Skeletal muscle tissue (tissue), 4 donors: Measurements from ENCODE around the gene CD93. TPM values are rescaled to one million over a fixed set of nuclear protein-coding genes. Genes with fewer than 3 reads are reported as not detected.

Experiments
- H3K27ac ChIP-seq: one replicate; pipeline ENCODE4 v1.7.0; 2013; ENCODE audit warnings: mild to moderate bottlenecking, low read depth, low read length, inconsistent platforms
- H3K27me3 ChIP-seq, 3 donors: one replicate each; pipeline ENCODE4 v1.7.0; 2013; ENCODE audit warnings: low read length in 3 of 3; ENCODE audit not compliant: control insufficient read depth in 3 of 3, insufficient read depth in 3 of 3
- H3K36me3 ChIP-seq, 3 donors: one replicate each; pipeline ENCODE4 v1.7.0; 2013; ENCODE audit warnings: low read length in 3 of 3; ENCODE audit not compliant: control insufficient read depth in 3 of 3, insufficient read depth in 3 of 3
- H3K4me1 ChIP-seq, 3 donors: one replicate each; pipeline ENCODE4 v1.7.0; 2013; ENCODE audit warnings: low read length in 3 of 3, mild to moderate bottlenecking in 3 of 3; ENCODE audit not compliant: control insufficient read depth in 3 of 3, insufficient read depth in 3 of 3
- H3K4me3 ChIP-seq, 3 donors: one replicate each; pipeline ENCODE4 v1.7.0; 2013; ENCODE audit warnings: low read length in 3 of 3
- H3K9ac ChIP-seq, 3 donors: one replicate each; pipeline ENCODE4 v1.7.0; 2013; ENCODE audit warnings: low read length in 3 of 3, mild to moderate bottlenecking in 3 of 3, moderate library complexity in 2 of 3, low read depth in 1 of 3
- H3K9me3 ChIP-seq, 3 donors: one replicate each; pipeline ENCODE4 v1.7.0; 2013; ENCODE audit warnings: low read length in 3 of 3; ENCODE audit not compliant: control insufficient read depth in 3 of 3
- total RNA-seq: library from RNA; depleted of rRNA; stranded (reverse); fragments of >200 nt; gene quantifications from one replicate; pipeline ENCODE4 v1.2.3, GENCODE V29; 2014
- donor health status: Osteomylitis.

CD93 gene
- total RNA-seq, 1 donor from 2014 or later, result 76.7 TPM

DNA sequence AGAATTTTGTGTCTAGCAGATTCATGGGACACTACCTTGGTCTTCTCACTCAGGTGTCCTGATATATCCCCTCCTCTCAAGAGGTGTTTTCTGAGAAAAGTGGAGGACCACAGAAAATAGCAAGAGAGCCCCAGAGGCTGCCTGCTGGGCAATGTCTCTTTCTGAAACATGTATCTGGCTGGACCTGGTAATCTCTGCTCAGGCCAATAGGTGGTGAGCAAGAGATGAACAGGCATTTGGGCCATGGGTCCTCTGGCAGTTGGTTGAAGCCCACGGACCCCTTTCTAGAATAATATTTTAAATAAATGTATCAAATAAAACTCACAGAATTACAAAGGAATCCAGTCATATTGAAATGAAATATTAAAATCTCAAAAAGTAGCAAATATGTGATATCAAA is 27.9 kb downstream of the CD93 start:
- no peaks in the 10 kb centered on the region for H3K27me3 ChIP-seq
- H3K36me3 ChIP-seq, result no peaks in the 10 kb centered on the region
- no peak overlapping the region for H3K4me3 ChIP-seq
- no peaks in the 10 kb centered on the region for H3K9me3 ChIP-seq
- H3K4me1 ChIP-seq, result peaks cover 21 to 32% (median 27%) of the 10 kb centered on the region in 3 donors
- H3K9ac ChIP-seq, result no peak overlapping the region
- no peak overlapping the region for H3K27ac ChIP-seq

- Histone ChIP-seq H3K27me3 (no peaks in the 10 kb centered on the region), H3K9ac (no peak overlapping the region), H3K27ac (no peak overlapping the region), H3K4me1 (peaks cover 30 to 44% (median 31%) of the 10 kb centered on the region in 3 donors), H3K36me3 (peaks cover 0 to 2% (median 0%) of the 10 kb centered on the region in 3 donors), H3K4me3 (no peak overlapping the region), H3K9me3 (no peaks in the 10 kb centered on the region)
These were observed 33.2 kb downstream of the CD93 start for GRCh38 chr20:23052904-23053303.

- H3K27me3 ChIP-seq, result no peaks in the 10 kb centered on the region
- H3K9ac ChIP-seq, result peak overlapping the region; percentile 91 to 99 (median 98)
- H3K4me3 ChIP-seq, result peak overlapping the region; percentile 77 to 93 (median 86)
- peaks cover 48 to 62% (median 50%) of the 10 kb centered on the region in 3 donors for H3K4me1 ChIP-seq
- H3K36me3 ChIP-seq, result peaks cover 0 to 4% (median 0%) of the 10 kb centered on the region in 3 donors
- H3K27ac ChIP-seq, result peak overlapping the region; percentile 94
- H3K9me3 ChIP-seq, result no peaks in the 10 kb centered on the region
These were observed 35.1 kb downstream of the CD93 start for GRCh38 chr20:23050847-23051627.

GRCh38 chr20:23050076-23050838 is 35.9 kb downstream of the CD93 start:
- Histone ChIP-seq H3K9ac (peak overlapping the region; percentile 91 to 99 (median 98)), H3K9me3 (no peaks in the 10 kb centered on the region), H3K27ac (peak overlapping the region; percentile 94), H3K4me1 (peaks cover 49 to 65% (median 57%) of the 10 kb centered on the region in 3 donors), H3K4me3 (peak overlapping the region; percentile 77 to 93 (median 86)), H3K27me3 (no peaks in the 10 kb centered on the region), H3K36me3 (peaks cover 0 to 4% (median 0%) of the 10 kb centered on the region in 3 donors)

DNA sequence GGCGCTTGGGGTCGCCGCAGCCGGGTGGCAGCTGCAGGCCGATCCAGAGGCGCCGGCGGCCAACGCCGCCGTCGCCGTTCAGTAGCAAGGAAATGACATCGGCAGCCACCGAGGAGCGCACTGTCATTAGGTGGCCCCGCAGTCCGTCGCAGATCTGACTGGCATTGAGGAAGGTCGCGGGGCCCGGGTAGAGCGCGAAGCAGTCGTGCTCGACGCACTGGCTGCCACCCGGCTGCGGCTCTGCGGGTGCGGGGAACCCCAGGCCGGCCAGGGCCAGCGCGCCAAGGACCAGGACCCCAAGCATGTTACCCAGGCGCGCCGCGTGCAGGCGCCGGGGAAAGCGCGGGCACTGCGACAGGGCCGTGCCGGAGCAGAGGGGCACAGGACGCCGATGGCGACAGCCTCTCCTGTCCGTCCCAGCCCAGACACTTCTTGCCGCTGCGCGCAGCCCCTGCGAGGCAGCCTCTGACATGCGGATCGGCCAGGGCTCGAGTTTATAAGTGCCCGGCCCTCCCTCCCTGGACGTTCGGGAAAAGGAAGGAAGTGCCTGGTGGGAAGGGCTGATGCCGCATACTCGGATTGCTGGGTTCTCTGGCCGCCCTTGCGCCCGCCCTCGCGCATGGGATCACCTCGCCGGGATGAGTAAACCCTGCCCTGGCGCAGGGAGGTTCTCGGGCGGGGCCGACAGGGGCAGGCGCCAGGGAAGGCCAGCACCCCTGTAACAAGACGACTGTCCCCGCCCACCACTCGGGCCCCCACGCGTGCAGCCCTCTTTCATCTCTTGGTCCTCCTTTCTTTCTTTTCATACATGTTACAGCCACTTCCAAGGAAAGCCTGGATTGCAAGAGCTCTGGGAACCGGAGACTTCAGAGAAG is 36.7 kb downstream of the CD93 start, which contains the start of gene THBD:
THBD (minus strand) TSS at position 472 of the 875 bp plus-strand sequence; CDS start at position 304, 168 bp downstream.
- H3K27me3 ChIP-seq, result no peaks in the 10 kb centered on the region
- H3K4me1 ChIP-seq, result peaks cover 49 to 70% (median 61%) of the 10 kb centered on the region in 3 donors
- H3K4me3 ChIP-seq, result peak within 1 kb of the TSS; percentile 77 to 93 (median 86)
- H3K9me3 ChIP-seq, result no peaks in the 10 kb centered on the region
- H3K27ac ChIP-seq, result peak within 1 kb of the TSS; percentile 94
- H3K9ac ChIP-seq, result peak within 1 kb of the TSS; percentile 91 to 99 (median 98)
- H3K36me3 ChIP-seq, result peaks cover 0 to 4% (median 0%) of the 10 kb centered on the region in 3 donors

DNA sequence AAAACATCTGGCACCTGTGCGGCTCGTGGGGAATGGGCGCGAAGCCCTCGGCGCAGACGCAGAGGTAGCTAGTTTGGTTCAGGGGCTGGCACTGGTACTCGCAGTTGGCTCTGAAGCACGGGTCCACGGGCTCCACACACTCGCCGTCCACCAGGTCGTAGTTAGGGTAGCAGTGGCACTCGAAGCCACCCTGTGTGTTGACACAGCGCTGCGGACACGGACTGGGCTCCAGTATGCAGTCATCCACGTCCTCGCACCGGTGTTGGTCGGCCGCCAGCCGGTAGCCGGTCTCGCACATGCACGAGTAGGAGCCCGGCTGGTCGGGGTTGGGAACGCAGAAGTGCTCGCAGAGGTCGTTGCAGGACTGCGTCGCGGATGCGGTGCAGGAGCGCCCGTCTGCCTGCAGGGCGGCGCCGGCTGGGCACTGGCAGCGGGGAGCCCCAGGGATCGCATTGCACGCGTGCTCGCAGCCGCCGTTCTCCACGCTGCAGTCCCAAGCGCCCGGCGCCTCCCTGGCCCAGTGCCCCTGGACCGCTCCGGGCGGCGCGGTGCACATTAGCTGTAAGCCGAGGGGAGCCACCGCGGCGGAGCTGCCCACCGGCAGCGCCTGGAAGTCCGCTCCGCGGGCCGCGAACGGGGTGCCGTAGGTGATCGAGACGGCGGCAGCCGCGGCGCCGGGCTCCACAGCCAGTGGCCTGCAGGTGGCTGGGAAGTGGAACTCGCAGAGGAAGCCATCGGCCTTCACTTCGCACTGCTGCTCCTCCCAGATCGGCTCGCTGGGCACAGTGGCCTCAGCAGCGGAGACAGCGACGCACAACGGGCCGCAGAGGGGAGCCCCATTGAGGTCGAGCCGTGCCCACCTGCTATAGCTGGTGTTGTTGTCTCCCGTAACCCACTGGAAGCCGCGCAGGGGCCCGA is 37.6 kb downstream of the CD93 start:
- Histone ChIP-seq H3K9ac (peak overlapping the region; percentile 91 to 99 (median 98)), H3K36me3 (peaks cover 0 to 4% (median 0%) of the 10 kb centered on the region in 3 donors), H3K4me1 (peaks cover 49 to 70% (median 61%) of the 10 kb centered on the region in 3 donors), H3K9me3 (no peaks in the 10 kb centered on the region), H3K4me3 (peak overlapping the region; percentile 77 to 93 (median 86)), H3K27me3 (no peaks in the 10 kb centered on the region), H3K27ac (peak overlapping the region; percentile 94)

GRCh38 chr20:23047738-23048214 is 38.3 kb downstream of the CD93 start:
- peak overlapping the region; percentile 77 to 93 (median 86) for H3K4me3 ChIP-seq
- H3K27me3 ChIP-seq, result no peaks in the 10 kb centered on the region
- H3K4me1 ChIP-seq, result peaks cover 49 to 70% (median 61%) of the 10 kb centered on the region in 3 donors
- peak overlapping the region; percentile 91 to 99 (median 98) for H3K9ac ChIP-seq
- H3K36me3 ChIP-seq, result peaks cover 0 to 4% (median 0%) of the 10 kb centered on the region in 3 donors
- no peaks in the 10 kb centered on the region for H3K9me3 ChIP-seq
- peak overlapping the region; percentile 94 for H3K27ac ChIP-seq

DNA sequence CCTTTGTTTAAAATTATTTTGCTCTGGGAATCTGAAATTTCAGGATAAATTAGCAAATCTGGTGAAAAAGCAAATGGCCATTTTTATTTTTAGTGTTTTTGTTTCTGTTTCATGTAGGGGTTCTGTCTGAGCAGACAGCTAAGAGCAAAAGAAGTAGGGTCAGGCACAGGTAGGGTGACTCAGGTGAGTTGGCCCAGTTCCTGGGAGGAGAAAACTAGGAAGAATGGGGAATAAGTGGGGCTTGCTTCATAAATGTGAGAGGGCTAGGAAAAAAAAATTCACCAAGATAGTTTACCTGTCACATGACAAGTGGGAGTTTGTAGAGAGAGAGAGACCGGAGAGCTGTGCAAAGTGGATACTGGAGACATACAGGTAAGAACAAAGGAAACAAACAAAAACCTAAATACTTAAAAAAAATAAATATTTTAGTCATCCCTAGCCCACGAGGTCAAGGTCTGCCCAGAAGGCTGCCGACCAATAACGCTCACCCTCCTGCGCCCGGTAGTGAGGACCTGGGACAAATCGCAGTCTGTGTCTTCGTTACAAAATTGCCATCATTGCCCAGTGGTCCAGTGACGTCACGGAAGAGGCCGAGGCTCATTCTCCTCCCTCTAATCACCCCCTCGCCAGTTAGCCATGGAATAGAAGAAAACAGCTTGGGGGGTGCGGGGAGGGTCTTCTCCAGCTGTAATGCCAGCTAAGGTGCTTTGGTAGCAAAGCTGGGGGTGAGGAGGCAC is 39.0 kb downstream of the CD93 start:
- peak overlapping the region; percentile 26 for H3K27ac ChIP-seq
- peaks cover 45 to 64% (median 60%) of the 10 kb centered on the region in 3 donors for H3K4me1 ChIP-seq
- peak overlapping the region; percentile 77 to 93 (median 86) for H3K4me3 ChIP-seq
- no peaks in the 10 kb centered on the region for H3K9me3 ChIP-seq
- H3K36me3 ChIP-seq, result peaks cover 0 to 4% (median 0%) of the 10 kb centered on the region in 3 donors
- H3K9ac ChIP-seq, result peak overlapping the region; percentile 51 to 99 (median 91)
- H3K27me3 ChIP-seq, result no peaks in the 10 kb centered on the region
